Suppressor macrophage treated with lipopolysaccharide for 1 hour (primary cell): Measurements from ENCODE around the gene BEGAIN.

ENCODE experiments used
- DNase-seq, 3 donors: peaks; one replicate each; pipeline ENCODE4 v3.0.0-alpha.2; 2020 to 2022

Gene BEGAIN

DNA sequence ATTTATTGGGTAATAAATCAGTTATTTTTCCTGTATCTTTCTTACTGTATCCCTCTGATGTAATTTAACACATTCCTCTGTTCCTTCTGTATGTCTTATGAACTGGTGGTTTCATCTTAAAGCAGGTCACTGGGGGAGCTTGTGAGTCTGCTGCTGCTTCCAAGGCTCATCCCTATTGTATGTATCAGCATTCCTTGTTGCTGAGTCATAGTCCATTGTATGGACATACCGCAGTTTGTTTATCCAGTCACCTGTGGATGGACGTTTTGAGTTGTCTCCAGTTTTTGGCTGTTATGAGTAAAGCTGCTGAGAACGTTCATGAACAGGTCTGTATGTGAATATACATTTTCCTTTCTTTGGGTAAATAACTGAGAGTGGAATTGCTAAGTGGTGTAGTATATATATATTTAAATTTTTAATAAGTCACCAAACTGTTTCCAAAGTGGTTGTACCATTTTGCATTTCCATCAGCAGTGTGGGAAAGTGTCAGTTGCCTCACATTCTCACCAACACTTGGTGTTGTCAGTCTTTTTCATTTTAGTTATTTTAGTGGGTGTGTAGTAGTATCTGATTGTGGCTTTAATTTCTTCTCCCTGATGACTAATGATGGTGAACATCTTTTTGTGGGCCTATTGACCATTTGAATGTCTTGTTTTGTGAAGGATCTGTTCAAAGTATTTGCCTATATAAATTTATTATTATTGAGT lies 82.7 kb downstream of the BEGAIN start:
- DNase-seq, result no peak

- no peak for DNase-seq
Observed at GRCh38 chr14:100503251-100503650, 84.0 kb downstream of the BEGAIN start.

- DNase-seq, result no peak
Observed at GRCh38 chr14:100502622-100503220, 84.5 kb downstream of the BEGAIN start.

DNA sequence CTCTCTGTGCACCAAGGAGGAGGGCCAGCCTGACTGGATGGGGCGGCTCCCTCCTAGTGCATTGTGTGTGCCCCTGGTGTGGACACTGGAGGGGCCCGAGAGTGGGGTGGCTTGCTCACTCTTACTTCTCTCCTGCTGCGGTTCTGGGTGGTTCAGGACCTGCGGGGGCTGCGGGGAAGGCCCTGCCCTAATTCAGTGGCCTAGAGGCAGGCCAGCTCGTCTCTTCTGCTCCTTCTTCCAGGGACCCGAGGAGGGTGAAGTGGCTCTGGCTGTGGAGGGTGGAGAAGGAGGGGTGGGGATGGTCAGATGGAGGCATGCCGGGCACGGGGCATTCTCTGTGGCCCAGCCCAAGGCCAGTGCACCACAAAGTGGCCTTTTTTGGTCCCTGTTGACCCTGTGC lies 87.1 kb downstream of the BEGAIN start:
- DNase-seq, result no peak

- DNase-seq, result no peak
Observed at GRCh38 chr14:100498068-100498467, 89.1 kb downstream of the BEGAIN start.

DNA sequence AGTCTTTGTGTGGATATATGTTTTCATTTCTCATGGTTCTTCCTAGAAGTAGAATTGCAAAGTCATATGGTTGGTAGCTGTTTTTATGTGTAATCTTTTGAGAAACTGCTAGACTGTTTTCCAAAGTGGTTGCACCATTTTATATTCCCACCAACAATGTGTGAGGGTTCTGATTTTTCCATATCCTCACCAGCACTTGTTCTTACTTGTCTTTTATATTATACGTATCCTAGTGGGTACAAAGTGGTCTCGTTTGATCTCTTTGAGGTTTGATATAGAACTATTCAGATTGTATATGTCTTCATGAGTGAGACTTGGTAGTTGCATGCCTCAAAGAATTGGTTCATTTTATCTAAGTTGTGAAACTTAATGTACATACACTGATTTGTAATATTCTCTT lies 91.3 kb downstream of the BEGAIN start:
- DNase-seq, result no peak

- DNase-seq, result peak in 2 of 3 donors; percentile 2 to 13
Observed at GRCh38 chr14:100494645-100495044, 92.6 kb downstream of the BEGAIN start.

- no peak for DNase-seq
Observed at GRCh38 chr14:100490252-100490651, 97.0 kb downstream of the BEGAIN start.

- DNase-seq, result no peak
Observed at GRCh38 chr14:100488057-100488456, 99.2 kb downstream of the BEGAIN start.

GRCh38 chr14:100487304-100487703 lies 99.9 kb downstream of the BEGAIN start:
- DNase-seq, result no peak
